ENCODE measurements around the gene ZNF236. TPM values are rescaled to one million over a fixed set of nuclear protein-coding genes. Genes with fewer than 3 reads are reported as not detected.
A peak's percentile ranks its signal among the peaks of the same experiment; 100 is the strongest.

The ZNF236 gene
- total RNA-seq, 1 donor from 2014 or later, result 9.9 TPM

DNA sequence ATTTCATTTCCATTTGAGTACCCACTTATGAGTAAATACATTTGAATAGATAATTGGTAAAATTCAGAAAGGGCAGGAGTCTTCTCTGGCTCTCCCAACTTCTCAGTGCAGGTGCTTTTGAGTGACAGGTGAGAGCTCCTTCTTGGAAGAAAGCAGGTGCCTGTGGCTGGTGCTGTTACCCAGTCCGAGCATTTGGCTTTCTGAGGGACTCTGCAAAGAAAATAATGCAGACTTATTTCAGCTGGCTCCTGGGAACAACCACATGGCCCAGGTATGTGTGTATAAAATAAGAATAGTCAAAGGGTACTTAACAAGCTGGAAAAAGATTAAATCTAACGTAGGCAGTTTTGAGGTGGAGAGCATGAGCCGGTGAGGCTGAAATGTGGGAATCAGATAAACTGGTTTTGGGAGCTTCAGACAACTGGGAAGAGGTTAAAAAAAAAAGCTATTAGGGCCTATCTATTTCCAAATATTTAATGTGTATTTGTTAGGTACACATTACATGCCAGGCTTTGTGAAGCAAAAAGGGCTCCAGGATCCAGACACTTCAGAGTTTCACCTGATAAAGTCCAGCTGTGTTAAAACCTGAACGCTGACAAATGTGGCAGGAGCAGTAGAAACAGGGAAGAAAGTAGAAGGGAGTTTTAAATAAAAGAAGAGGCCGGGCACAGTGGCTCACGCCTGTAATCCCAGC is 20.6 kb downstream of the ZNF236 start:
- H3K4me3 ChIP-seq (ENCODE audit: low read depth, low read length), result no peak overlapping the region
- TF ChIP-seq, protein P1, sequence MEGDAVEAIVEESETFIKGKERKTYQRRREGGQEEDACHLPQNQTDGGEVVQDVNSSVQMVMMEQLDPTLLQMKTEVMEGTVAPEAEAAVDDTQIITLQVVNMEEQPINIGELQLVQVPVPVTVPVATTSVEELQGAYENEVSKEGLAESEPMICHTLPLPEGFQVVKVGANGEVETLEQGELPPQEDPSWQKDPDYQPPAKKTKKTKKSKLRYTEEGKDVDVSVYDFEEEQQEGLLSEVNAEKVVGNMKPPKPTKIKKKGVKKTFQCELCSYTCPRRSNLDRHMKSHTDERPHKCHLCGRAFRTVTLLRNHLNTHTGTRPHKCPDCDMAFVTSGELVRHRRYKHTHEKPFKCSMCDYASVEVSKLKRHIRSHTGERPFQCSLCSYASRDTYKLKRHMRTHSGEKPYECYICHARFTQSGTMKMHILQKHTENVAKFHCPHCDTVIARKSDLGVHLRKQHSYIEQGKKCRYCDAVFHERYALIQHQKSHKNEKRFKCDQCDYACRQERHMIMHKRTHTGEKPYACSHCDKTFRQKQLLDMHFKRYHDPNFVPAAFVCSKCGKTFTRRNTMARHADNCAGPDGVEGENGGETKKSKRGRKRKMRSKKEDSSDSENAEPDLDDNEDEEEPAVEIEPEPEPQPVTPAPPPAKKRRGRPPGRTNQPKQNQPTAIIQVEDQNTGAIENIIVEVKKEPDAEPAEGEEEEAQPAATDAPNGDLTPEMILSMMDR (conservative IDR thresholded peaks at IDR 0.05; ENCODE audit: low read depth, low read length), result no peak
- no peak for DNase-seq (ENCODE audit: low read depth)

DNA sequence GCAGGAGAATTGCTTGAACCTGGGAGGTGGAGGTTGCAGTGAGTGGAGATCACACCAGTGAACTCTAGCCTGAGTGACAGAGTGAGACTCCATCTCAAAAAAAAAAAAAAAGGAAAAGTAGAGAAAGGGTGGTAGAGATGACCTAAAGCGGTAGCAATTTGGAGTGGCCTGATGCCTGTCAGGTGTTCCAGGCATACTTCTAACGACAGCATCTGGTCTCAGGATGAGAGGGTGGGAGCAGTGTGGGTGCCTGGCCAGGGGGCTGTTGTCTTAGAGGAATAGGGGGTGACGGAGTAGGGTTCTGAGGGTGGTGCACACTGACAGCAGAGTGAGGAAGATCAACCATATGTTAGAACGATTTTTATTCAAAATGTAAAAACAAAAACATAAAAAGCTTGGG is 21.8 kb downstream of the ZNF236 start:
- no peak for DNase-seq (ENCODE audit: low read depth)
- TF ChIP-seq, protein P1 (conservative IDR thresholded peaks at IDR 0.05; ENCODE audit: low read depth, low read length), result no peak
- no peak overlapping the region for H3K4me3 ChIP-seq (ENCODE audit: low read depth, low read length)

DNA sequence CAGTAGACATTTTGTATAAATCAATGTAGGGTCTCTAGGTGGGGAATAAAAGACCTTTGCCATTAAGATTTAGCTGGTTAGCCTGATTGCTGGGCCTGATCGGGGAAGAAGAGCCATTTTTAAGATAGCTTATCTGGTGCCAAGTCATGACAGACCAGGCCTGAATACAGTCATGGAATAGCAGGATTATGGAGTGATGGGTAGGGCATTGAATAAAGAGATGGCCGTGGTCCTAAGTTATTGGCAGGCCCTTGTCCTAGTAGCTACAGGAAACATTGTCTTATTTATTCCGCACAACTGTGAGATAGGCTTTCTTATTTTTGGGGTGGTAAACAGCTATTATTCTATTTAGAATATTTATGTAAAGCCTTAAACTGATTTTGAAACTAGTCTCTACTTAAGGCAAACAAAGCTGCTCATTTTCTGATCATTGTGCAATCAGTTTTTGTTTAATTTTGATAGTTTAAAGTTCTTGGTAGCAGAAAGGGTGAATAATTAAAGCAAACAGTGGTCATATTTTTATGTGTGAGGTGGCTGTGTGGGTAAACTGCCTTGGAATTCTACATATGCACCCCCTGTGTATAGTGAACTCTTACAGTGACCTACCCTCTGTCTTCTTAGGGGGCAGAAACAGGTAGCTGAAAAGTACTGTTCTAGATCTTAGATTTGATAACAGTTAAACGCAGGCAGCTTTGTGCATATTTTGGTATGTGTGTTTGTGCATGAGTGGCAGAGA is 22.6 kb downstream of the ZNF236 start:
- H3K4me3 ChIP-seq (ENCODE audit: low read depth, low read length), result no peak overlapping the region
- TF ChIP-seq, protein P1 (conservative IDR thresholded peaks at IDR 0.05; ENCODE audit: low read depth, low read length), result no peak
- no peak for DNase-seq (ENCODE audit: low read depth)

DNA sequence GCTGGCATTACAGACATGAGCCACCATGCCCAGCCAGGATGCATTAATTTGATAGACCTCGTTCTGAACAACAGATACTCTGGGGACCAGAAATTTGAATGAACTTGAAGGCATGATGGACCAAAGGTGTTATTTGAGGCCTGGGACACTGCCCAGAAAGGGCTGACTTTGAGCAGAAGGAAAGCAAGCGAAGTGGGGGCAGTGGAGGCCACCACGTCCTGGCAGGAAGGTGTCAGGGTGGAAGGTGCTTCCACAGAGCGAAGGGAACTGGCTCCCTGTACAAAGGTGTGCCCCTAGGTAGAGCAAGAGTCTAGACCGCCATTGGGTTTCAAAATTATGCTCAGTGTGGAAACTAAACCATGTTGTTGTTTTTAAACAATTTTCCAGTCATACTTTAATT is 23.9 kb downstream of the ZNF236 start:
- H3K4me3 ChIP-seq (ENCODE audit: low read depth, low read length), result no peak overlapping the region
- DNase-seq (ENCODE audit: low read depth), result no peak
- TF ChIP-seq, protein P1 (conservative IDR thresholded peaks at IDR 0.05; ENCODE audit: low read depth, low read length), result no peak

DNA sequence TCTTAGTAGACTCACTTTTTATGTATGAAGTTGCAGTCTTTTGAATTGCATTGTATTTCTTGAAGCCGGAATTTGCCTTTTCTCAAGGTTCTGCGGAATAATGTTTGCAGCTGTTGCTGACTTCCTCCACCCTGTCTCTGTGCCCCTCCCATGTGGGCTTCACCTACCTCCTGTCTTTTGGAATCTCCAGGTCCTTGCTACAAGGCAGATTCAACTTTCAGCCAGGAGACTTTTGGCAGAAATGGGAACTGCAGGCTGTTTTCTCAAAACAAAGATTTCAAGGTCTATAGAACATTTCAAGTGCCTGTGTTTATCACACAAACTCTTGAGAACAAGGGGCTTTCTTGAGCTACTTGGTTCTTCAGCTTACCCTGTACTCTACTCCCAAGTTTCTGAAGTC is 25.6 kb downstream of the ZNF236 start:
- no peak overlapping the region for H3K4me3 ChIP-seq (ENCODE audit: low read depth, low read length)
- TF ChIP-seq, protein P1 (conservative IDR thresholded peaks at IDR 0.05; ENCODE audit: low read depth, low read length), result peak; percentile 21
- DNase-seq (ENCODE audit: low read depth), result no peak

DNA sequence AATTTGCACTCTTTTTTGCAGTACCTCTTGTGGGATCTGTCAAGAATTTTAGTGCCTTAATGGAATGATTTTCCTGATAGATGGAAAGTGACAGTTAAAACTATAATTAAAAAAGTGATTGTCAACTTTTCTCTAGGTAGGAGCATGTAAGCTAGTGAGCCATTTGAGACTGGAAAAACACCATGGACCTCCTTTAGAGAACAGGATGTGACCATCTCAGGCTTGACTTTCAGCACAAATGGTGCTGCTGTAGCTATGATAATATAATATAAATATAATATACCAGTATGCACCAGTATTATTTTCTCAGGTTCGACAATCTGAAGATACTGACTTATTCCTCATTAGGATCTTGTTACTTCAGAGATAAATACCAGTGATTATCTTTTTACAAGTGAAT is 27.8 kb downstream of the ZNF236 start:
- TF ChIP-seq, protein P1 (conservative IDR thresholded peaks at IDR 0.05; ENCODE audit: low read depth, low read length), result no peak
- H3K4me3 ChIP-seq (ENCODE audit: low read depth, low read length), result no peak overlapping the region
- no peak for DNase-seq (ENCODE audit: low read depth)

Measured in epithelial cell of proximal tubule (primary cell).